OCI-LY1 (cell line): ENCODE measurements around the gene SIM2.

Experiments used
- H2AFZ ChIP-seq: fragments of 200-600 bp; sonication (generic), shearing (Covaris generic); 2 replicates; pipeline ENCODE4 v1.6.0; 2014; ENCODE audit warnings: antibody characterized with exemption, mild to moderate bottlenecking, low read length
- H3F3A ChIP-seq: fragments of 200-600 bp; sonication (generic), shearing (Covaris generic); 2 replicates; pipeline ENCODE4 v1.6.0; 2014; ENCODE audit warnings: mild to moderate bottlenecking, antibody characterized with exemption, low read length, moderate library complexity; ENCODE audit not compliant: insufficient read depth
- H3K27ac ChIP-seq: fragments of 200-600 bp; sonication (generic); 2 replicates; pipeline ENCODE4 v1.5.1; 2014; ENCODE audit warnings: low read length, mixed run types, mild to moderate bottlenecking, low read depth; ENCODE audit not compliant: poor library complexity, severe bottlenecking
- H3K27me3 ChIP-seq: fragments of 200-600 bp; sonication (generic); 2 replicates; pipeline ENCODE4 v1.6.0; 2014; ENCODE audit warnings: antibody characterized with exemption, mild to moderate bottlenecking, low read length, moderate library complexity; ENCODE audit not compliant: insufficient read depth
- H3K36me3 ChIP-seq: fragments of 200-600 bp; sonication (generic); 2 replicates; pipeline ENCODE4 v1.6.1; 2014; ENCODE audit warnings: mild to moderate bottlenecking, antibody characterized with exemption, low read length, moderate library complexity, mixed read lengths; ENCODE audit not compliant: insufficient read depth
- H3K4me1 ChIP-seq: fragments of 200-600 bp; sonication (generic); 2 replicates; pipeline ENCODE4 v1.5.1; 2014; ENCODE audit warnings: mild to moderate bottlenecking, low read length, moderate library complexity; ENCODE audit not compliant: insufficient read depth, severe bottlenecking
- H3K4me2 ChIP-seq: fragments of 200-600 bp; sonication (generic), shearing (Covaris generic); 2 replicates; pipeline ENCODE4 v1.6.1; 2014; ENCODE audit warnings: low read length
- H3K4me3 ChIP-seq: fragments of 200-600 bp; sonication (generic); 2 replicates; pipeline ENCODE4 v1.5.1; 2014; ENCODE audit warnings: low read length, low read depth, mild to moderate bottlenecking, mixed read lengths; ENCODE audit not compliant: poor library complexity, severe bottlenecking
- H3K79me2 ChIP-seq: fragments of 200-600 bp; shearing (Covaris generic); 2 replicates; pipeline ENCODE4 v1.6.1; 2016; ENCODE audit warnings: mixed run types, low read length, mixed read lengths; ENCODE audit not compliant: insufficient read depth
- H3K9ac ChIP-seq: fragments of 200-600 bp; sonication (generic), shearing (Covaris generic); 2 replicates; pipeline ENCODE4 v1.6.1; 2014; ENCODE audit warnings: mild to moderate bottlenecking, low read length, mixed read lengths
- H3K9me2 ChIP-seq: fragments of 200-600 bp; sonication (generic), shearing (Covaris generic); 2 replicates; pipeline ENCODE4 v1.6.1; 2014; ENCODE audit warnings: low read depth, mild to moderate bottlenecking, low read length, mixed read lengths
- H3K9me3 ChIP-seq: fragments of 200-600 bp; shearing (Covaris generic); 2 replicates; pipeline ENCODE4 v1.6.1; 2014; ENCODE audit warnings: low read length, mixed read lengths
- H4K20me1 ChIP-seq: fragments of 200-600 bp; sonication (generic), shearing (Covaris generic); 2 replicates; pipeline ENCODE4 v1.6.0; 2016; ENCODE audit warnings: mild to moderate bottlenecking, low read length; ENCODE audit not compliant: insufficient read depth
- EZH2 ChIP-seq: fragments of 200-600 bp; sonication (generic), shearing (Covaris generic); IDR thresholded peaks from 2 replicates; pipeline ENCODE4 v1.8.0; 2017; ENCODE audit warnings: borderline replicate concordance, mixed run types, mild to moderate bottlenecking, antibody characterized with exemption, low read length, moderate library complexity, mixed read lengths
- TF ChIP-seq, protein P1 (sequence below): fragments of 200-600 bp; sonication (generic), shearing (Covaris generic); IDR thresholded peaks from 2 replicates; pipeline ENCODE4 v1.5.1; 2017; ENCODE audit warnings: mild to moderate bottlenecking, antibody characterized with exemption, low read length, moderate library complexity, mixed read lengths

The SIM2 gene

DNA sequence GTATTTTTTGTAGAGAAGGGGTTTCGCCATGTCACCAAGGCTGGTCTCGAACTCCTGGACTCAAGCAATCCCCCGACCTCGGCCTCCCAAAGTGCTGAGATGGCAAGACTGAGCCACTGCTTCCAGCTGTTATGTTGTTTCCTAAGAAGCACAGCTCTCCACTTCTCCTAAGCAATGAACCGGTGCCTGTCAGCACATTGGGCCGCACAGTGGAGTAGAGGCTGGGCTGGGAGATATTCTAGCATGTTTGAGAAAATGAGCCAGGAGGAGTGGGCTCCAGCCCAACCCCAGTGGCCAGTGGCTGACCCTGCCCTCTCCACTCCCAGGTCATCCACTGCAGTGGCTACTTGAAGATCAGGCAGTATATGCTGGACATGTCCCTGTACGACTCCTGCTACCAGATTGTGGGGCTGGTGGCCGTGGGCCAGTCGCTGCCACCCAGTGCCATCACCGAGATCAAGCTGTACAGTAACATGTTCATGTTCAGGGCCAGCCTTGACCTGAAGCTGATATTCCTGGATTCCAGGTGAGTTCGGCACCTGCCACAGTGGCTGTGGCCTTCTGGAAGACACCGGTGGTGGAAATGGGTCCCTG, 27.0 kb downstream of the SIM2 start:
- no peaks in the 10 kb centered on the region for H3K36me3 ChIP-seq
- H3K9ac ChIP-seq, result no peak overlapping the region
- H3K27ac ChIP-seq, result no peak overlapping the region
- TF ChIP-seq, protein P1, sequence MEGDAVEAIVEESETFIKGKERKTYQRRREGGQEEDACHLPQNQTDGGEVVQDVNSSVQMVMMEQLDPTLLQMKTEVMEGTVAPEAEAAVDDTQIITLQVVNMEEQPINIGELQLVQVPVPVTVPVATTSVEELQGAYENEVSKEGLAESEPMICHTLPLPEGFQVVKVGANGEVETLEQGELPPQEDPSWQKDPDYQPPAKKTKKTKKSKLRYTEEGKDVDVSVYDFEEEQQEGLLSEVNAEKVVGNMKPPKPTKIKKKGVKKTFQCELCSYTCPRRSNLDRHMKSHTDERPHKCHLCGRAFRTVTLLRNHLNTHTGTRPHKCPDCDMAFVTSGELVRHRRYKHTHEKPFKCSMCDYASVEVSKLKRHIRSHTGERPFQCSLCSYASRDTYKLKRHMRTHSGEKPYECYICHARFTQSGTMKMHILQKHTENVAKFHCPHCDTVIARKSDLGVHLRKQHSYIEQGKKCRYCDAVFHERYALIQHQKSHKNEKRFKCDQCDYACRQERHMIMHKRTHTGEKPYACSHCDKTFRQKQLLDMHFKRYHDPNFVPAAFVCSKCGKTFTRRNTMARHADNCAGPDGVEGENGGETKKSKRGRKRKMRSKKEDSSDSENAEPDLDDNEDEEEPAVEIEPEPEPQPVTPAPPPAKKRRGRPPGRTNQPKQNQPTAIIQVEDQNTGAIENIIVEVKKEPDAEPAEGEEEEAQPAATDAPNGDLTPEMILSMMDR, result no peak
- TF ChIP-seq EZH2, result no peak
- no peaks in the 10 kb centered on the region for H3K9me2 ChIP-seq
- H3K9me3 ChIP-seq, result no peaks in the 10 kb centered on the region
- H3K4me2 ChIP-seq, result no peak overlapping the region
- H3K4me3 ChIP-seq, result no peak overlapping the region
- no peaks in the 10 kb centered on the region for H4K20me1 ChIP-seq
- H3K79me2 ChIP-seq, result no peaks in the 10 kb centered on the region
- H3F3A ChIP-seq, result no peaks in the 10 kb centered on the region
- no peaks in the 10 kb centered on the region for H3K4me1 ChIP-seq
- H3K27me3 ChIP-seq, result peaks cover 13% of the 10 kb centered on the region; the same call in 1 of the 2 replicates
- no peak overlapping the region for H2AFZ ChIP-seq

DNA sequence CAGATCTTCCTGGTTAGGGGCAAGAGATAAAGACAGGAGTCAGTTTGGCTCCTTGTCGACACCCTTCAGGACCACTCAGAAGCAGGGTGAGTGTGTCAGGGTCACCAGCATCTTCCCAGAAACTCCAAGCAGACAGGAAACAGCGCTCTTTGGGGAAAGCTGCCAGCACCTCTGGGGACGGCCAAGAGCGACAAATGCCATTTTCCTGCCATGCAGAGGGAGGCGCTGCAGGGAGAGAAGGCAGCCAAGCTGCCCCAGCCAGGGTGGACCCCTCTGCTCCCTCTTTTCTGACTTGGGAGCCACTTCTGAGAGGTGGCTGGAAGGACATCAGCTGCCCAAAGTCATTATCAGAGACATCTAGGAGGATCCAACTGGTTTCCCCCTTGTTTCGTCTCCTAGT, 29.0 kb downstream of the SIM2 start:
- no peak overlapping the region for H3K27ac ChIP-seq
- peaks cover 13% of the 10 kb centered on the region; the same call in 1 of the 2 replicates for H3K27me3 ChIP-seq
- no peak overlapping the region for H3K4me3 ChIP-seq
- H3K36me3 ChIP-seq, result no peaks in the 10 kb centered on the region
- H3K9me2 ChIP-seq, result no peaks in the 10 kb centered on the region
- no peaks in the 10 kb centered on the region for H3K79me2 ChIP-seq
- no peak overlapping the region for H3K4me2 ChIP-seq
- H3F3A ChIP-seq, result no peaks in the 10 kb centered on the region
- TF ChIP-seq, protein P1, result no peak
- no peak for TF ChIP-seq EZH2
- H4K20me1 ChIP-seq, result no peaks in the 10 kb centered on the region
- H2AFZ ChIP-seq, result no peak overlapping the region
- H3K9ac ChIP-seq, result no peak overlapping the region
- H3K9me3 ChIP-seq, result no peaks in the 10 kb centered on the region
- H3K4me1 ChIP-seq, result no peaks in the 10 kb centered on the region

DNA sequence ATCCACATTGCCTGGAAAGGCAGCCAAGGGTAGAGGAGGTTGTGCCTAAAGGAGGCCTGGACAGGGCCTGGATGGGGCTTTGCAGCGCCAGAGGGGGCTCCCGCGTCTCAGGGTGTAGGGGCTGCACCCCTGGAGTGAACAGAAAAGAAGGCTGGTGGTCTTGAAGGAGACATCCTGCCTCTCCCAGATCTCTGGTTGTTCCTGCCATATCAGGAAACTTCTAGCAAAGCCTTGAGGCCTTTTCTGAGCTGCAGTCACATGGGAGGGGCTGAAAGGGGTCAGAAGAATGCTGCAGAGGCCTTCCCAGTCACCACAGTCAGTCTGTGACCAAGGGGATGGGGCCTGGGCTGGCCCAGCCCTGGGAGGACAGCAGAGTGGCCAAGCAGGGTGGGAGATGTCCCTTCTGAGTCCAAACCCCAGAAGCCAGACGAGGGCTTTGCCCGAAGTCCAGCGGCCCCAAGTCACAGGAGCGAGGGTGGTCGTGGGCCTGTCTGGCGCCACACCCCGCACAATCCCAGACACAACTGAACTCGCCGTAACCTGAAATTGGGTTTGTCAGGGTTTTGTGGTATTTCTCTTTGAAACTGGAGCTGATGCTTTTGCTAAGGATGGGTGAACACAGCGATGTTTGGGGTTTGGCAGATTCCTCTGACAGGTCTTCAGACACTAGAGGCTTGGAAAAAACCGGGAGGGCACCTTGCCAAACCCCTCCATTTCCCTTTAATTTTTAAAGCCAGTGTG, 29.6 kb downstream of the SIM2 start:
- no peaks in the 10 kb centered on the region for H3K79me2 ChIP-seq
- TF ChIP-seq EZH2, result no peak
- TF ChIP-seq, protein P1, result no peak
- H3K27me3 ChIP-seq, result peaks cover 13% of the 10 kb centered on the region; the same call in 1 of the 2 replicates
- no peak overlapping the region for H3K4me3 ChIP-seq
- no peaks in the 10 kb centered on the region for H3K9me3 ChIP-seq
- no peak overlapping the region for H3K27ac ChIP-seq
- H3K9ac ChIP-seq, result no peak overlapping the region
- H2AFZ ChIP-seq, result no peak overlapping the region
- no peaks in the 10 kb centered on the region for H4K20me1 ChIP-seq
- no peaks in the 10 kb centered on the region for H3K4me1 ChIP-seq
- no peaks in the 10 kb centered on the region for H3K9me2 ChIP-seq
- no peaks in the 10 kb centered on the region for H3F3A ChIP-seq
- H3K4me2 ChIP-seq, result no peak overlapping the region
- no peaks in the 10 kb centered on the region for H3K36me3 ChIP-seq
